ENCODE data around the gene NF2. TPM values are rescaled to one million over a fixed set of nuclear protein-coding genes. Genes with fewer than 3 reads are reported as not detected.

The NF2 gene
- total RNA-seq, 1 donor from 2014 or later: 42.4 TPM

DNA sequence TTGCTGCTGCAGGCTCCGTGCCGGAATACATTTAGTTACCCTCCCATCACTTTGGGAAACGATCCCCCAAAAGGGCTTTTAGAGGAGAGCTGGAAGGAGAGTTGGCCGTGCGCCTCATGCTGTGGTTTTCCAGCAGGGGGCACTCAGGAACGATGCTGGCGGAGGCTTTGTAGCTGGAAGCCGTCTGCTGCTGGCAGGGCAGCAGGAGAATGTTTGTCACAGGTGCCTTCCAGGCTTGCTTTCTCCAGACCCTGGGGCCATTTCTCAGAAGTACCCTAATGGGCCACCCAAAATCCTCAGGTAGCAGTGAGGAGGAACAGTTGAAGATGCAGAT lies 86.4 kb downstream of the NF2 start:
- Histone ChIP-seq H3K9me3 (no peaks in the 10 kb centered on the region), H3K27me3 (ENCODE audit: low read depth) (no peaks in the 10 kb centered on the region), H3K4me1 (no peaks in the 10 kb centered on the region), H3K36me3 (peaks cover 52% of the 10 kb centered on the region), H3K27ac (no peak overlapping the region), H3K4me3 (no peak overlapping the region)
- DNase-seq (peak; percentile 67), ATAC-seq (peak; percentile 53 to 80)
- peak; percentile 70 for TF ChIP-seq CTCF (IDR thresholded peaks at IDR 0.05)
- intact Hi-C loops (cut with DNase I): no loop called here

DNA sequence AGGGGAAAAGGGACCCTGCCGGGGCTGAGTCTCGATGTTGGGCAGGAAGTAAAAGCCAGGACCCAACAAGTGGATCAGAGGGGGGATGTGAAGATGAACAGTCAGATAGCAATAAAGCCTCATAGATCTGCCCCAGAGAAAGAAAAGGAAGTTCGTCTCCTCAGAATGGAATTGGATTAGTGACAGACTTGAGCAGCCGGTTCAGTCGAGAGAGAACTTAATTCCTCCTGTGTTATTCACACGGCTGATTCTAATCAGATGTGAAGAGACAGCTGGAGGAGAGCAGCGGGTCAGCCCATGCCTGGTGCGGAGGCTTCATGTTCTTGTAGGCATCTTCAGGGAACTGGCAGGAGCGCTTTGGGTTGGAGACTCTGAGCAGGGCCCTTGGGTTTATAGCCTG lies 87.0 kb downstream of the NF2 start:
- DNase-seq (no peak), ATAC-seq (no peak)
- no peaks in the 10 kb centered on the region for H3K9me3 ChIP-seq
- peaks cover 56% of the 10 kb centered on the region for H3K36me3 ChIP-seq
- intact Hi-C loops (cut with DNase I): no loop called here
- no peak overlapping the region for H3K4me3 ChIP-seq
- H3K27me3 ChIP-seq (ENCODE audit: low read depth): no peaks in the 10 kb centered on the region
- no peak for TF ChIP-seq CTCF (IDR thresholded peaks at IDR 0.05)
- no peaks in the 10 kb centered on the region for H3K4me1 ChIP-seq
- H3K27ac ChIP-seq: no peak overlapping the region

DNA sequence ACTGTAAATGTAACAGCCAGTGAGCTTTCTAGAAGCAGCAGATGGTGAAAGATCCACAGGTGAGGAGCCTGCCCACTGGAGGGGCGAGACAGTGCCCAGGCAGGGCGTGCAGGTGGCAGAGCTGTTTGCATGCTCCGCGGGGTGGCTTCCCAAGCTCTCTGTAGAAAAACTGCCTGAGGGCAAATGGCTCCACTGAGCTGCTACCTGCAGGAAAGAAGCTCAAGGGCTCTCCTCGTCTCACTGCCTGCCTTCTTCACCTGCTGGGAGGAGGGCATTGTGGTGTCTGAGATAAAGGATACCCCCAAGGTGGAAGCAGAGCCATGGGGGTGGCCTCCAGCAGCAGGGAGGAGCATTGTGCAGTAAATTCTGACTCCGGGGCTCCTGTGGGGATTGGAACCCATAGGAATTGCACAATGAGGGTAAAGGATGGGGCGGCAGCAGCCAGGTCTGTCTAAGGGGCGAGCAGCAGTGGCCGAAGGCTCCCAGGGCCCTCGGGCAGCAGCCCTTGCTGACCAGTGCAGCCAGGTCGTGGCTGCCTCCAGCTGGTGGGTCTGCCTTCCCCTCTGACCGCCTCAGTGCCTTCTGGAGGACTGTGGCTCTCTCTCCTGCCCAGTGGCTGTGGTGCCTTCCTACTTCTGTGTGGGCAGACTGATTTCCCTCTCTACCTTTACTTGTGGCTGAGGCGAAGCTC lies 88.3 kb downstream of the NF2 start:
- TF ChIP-seq CTCF (IDR thresholded peaks at IDR 0.05): no peak
- peaks cover 63% of the 10 kb centered on the region for H3K36me3 ChIP-seq
- H3K4me1 ChIP-seq: no peaks in the 10 kb centered on the region
- no peak overlapping the region for H3K27ac ChIP-seq
- intact Hi-C loops (cut with DNase I): no loop called here
- no peak for DNase-seq
- no peak overlapping the region for H3K4me3 ChIP-seq
- H3K9me3 ChIP-seq: no peaks in the 10 kb centered on the region
- H3K27me3 ChIP-seq (ENCODE audit: low read depth): no peaks in the 10 kb centered on the region
- ATAC-seq: no peak

GRCh38 chr22:29692327-29692640 lies 88.9 kb downstream of the NF2 start:
- ATAC-seq (no peak), DNase-seq (no peak)
- no peak for TF ChIP-seq CTCF (IDR thresholded peaks at IDR 0.05)
- intact Hi-C loops (cut with DNase I): no loop called here
- Histone ChIP-seq H3K9me3 (no peaks in the 10 kb centered on the region), H3K27me3 (ENCODE audit: low read depth) (no peaks in the 10 kb centered on the region), H3K4me1 (no peaks in the 10 kb centered on the region), H3K27ac (no peak overlapping the region), H3K4me3 (no peak overlapping the region), H3K36me3 (peaks cover 61% of the 10 kb centered on the region)

GRCh38 chr22:29693161-29693560 lies 89.7 kb downstream of the NF2 start:
- Histone ChIP-seq H3K27me3 (ENCODE audit: low read depth) (no peaks in the 10 kb centered on the region), H3K4me1 (no peaks in the 10 kb centered on the region), H3K4me3 (no peak overlapping the region), H3K9me3 (no peaks in the 10 kb centered on the region), H3K36me3 (peaks cover 53% of the 10 kb centered on the region), H3K27ac (no peak overlapping the region)
- DNase-seq: no peak
- TF ChIP-seq CTCF (IDR thresholded peaks at IDR 0.05): no peak
- no peak for ATAC-seq
- intact Hi-C loops (cut with DNase I): no loop called here

DNA sequence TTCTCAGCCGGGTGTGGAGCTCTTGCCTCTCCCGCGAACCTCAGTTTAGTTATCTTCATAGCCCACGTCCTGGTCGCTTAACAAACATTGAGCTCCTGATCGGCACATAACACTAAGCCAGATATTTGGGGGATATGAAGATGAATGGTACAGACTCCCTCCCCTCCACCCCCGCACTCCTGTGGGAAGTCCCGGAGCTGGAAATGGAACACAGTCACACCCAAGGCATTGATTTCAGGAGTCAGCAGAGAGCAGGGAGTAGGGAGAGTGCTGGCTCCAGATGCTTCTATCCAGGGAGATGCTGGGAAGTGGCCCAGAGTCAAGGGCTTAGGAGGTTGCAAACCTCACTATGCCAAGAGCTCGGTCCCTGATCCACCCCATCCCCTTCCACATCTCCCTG lies 90.2 kb downstream of the NF2 start:
- Histone ChIP-seq H3K27me3 (ENCODE audit: low read depth) (no peaks in the 10 kb centered on the region), H3K27ac (no peak overlapping the region), H3K9me3 (no peaks in the 10 kb centered on the region), H3K4me1 (no peaks in the 10 kb centered on the region), H3K4me3 (no peak overlapping the region), H3K36me3 (peaks cover 48% of the 10 kb centered on the region)
- no peak for DNase-seq
- no peak for TF ChIP-seq CTCF (IDR thresholded peaks at IDR 0.05)
- no peak for ATAC-seq
- intact Hi-C loops (cut with DNase I): no loop called here

Data from lower lobe of right lung (tissue), 2 donors.